Measurements from ENCODE around the gene SEMA5A. TPM values are rescaled to one million over a fixed set of nuclear protein-coding genes. Genes with fewer than 3 reads are reported as not detected.

Gene SEMA5A
- total RNA-seq, 1 donor from 2014 or later = 0.51 TPM

DNA sequence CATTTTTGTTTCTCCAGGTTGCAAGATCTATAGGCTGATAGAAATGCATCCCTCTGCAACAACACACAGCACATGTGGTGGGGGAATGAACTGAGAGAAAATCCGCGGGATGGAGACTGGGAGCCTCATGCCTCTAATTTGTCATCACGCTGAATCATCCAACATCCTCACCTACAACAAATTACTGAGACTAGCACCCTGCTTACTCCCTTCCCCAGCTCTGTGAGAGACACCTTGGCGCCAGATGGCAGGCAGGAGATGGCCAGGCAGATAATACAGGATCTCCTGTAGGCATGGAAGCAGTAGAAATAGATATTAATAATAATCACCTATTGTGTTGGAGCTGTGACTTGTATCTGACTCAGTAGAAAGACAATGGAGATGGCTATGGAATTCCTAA, 276.9 kb downstream of the SEMA5A start:
- Mint-ChIP-seq H3K27me3 (ENCODE audit: unreplicated experiment) (no peaks in the 10 kb centered on the region), H3K27ac (ENCODE audit: unreplicated experiment) (no peak overlapping the region), H3K36me3 (ENCODE audit: unreplicated experiment) (peaks cover 7% of the 10 kb centered on the region), H3K4me1 (ENCODE audit: low read depth, unreplicated experiment) (no peaks in the 10 kb centered on the region), H3K4me3 (ENCODE audit: unreplicated experiment) (no peak overlapping the region), H3K9me3 (ENCODE audit: unreplicated experiment) (no peaks in the 10 kb centered on the region)
- TF ChIP-seq, protein P1, sequence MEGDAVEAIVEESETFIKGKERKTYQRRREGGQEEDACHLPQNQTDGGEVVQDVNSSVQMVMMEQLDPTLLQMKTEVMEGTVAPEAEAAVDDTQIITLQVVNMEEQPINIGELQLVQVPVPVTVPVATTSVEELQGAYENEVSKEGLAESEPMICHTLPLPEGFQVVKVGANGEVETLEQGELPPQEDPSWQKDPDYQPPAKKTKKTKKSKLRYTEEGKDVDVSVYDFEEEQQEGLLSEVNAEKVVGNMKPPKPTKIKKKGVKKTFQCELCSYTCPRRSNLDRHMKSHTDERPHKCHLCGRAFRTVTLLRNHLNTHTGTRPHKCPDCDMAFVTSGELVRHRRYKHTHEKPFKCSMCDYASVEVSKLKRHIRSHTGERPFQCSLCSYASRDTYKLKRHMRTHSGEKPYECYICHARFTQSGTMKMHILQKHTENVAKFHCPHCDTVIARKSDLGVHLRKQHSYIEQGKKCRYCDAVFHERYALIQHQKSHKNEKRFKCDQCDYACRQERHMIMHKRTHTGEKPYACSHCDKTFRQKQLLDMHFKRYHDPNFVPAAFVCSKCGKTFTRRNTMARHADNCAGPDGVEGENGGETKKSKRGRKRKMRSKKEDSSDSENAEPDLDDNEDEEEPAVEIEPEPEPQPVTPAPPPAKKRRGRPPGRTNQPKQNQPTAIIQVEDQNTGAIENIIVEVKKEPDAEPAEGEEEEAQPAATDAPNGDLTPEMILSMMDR (IDR thresholded peaks at IDR 0.05; ENCODE audit: partially characterized antibody, unreplicated experiment) = no peak
- no peak for DNase-seq

DNA sequence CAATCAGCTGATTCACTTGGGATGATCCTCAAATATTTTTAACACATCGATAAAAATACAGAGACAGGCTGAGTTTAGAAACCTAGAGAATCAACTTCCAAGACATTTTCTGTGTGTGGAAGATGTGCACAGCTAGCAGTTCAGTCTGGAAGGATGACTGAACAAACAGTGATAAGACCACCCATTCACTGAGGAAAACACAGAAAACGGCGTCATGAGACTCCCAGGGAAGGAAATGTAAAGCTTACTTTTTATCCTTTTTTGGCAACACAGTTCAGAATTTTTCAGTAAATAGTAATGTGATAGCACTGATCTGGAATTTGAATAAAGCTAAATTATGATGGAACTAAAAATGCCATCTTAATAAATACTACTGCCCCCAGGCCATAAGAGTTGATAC, 277.6 kb downstream of the SEMA5A start:
- H3K36me3 Mint-ChIP-seq (ENCODE audit: unreplicated experiment) = peaks cover 4% of the 10 kb centered on the region
- H3K27ac Mint-ChIP-seq (ENCODE audit: unreplicated experiment) = no peak overlapping the region
- TF ChIP-seq, protein P1 (IDR thresholded peaks at IDR 0.05; ENCODE audit: partially characterized antibody, unreplicated experiment) = no peak
- no peaks in the 10 kb centered on the region for H3K4me1 Mint-ChIP-seq (ENCODE audit: low read depth, unreplicated experiment)
- DNase-seq = no peak
- no peak overlapping the region for H3K4me3 Mint-ChIP-seq (ENCODE audit: unreplicated experiment)
- H3K9me3 Mint-ChIP-seq (ENCODE audit: unreplicated experiment) = no peaks in the 10 kb centered on the region
- H3K27me3 Mint-ChIP-seq (ENCODE audit: unreplicated experiment) = no peaks in the 10 kb centered on the region

DNA sequence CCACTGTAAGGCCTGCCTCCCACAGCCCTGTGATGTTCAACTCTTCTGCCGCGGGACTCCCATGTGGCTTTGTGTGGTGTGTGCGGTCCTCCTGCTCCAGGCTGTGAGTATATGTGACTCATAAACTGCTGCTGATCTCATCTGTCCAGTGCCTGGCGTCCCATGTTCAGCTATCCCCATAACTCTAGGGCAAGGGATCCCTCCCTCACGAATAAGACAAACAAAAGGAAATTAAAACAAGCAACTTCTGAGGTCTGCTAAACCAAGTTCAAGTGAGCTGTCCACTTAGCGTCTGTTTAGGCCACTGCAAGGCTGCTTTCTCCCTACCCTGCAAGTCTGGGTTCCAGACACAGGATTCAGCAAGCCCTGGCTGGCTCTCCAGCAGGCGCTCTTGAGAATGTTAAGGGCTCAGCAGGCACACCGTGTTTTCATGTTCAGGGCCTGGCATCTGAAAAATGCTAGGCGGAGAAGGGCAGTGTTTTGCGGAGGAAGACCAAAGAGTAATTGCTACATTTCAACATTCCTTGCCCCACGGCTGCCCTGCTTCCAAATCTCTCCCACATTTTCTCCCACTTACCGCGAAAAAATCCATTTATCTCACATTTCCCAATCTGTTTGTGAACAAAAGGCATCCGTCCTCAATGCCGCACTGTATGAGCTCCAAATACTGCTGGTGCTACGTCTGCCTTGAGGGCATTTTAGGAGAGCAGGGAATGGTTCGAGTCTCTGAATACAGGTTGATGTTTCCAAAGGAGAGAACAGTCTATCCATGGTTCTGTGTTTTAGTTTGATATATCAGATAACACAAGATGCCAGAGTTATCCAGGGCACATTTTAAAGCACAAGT, 280.2 kb downstream of the SEMA5A start:
- Mint-ChIP-seq H3K4me1 (ENCODE audit: low read depth, unreplicated experiment) (no peaks in the 10 kb centered on the region), H3K27me3 (ENCODE audit: unreplicated experiment) (no peaks in the 10 kb centered on the region), H3K27ac (ENCODE audit: unreplicated experiment) (no peak overlapping the region), H3K36me3 (ENCODE audit: unreplicated experiment) (no peaks in the 10 kb centered on the region), H3K4me3 (ENCODE audit: unreplicated experiment) (no peak overlapping the region), H3K9me3 (ENCODE audit: unreplicated experiment) (peaks cover 1% of the 10 kb centered on the region)
- no peak for DNase-seq
- TF ChIP-seq, protein P1 (IDR thresholded peaks at IDR 0.05; ENCODE audit: partially characterized antibody, unreplicated experiment) = no peak

DNA sequence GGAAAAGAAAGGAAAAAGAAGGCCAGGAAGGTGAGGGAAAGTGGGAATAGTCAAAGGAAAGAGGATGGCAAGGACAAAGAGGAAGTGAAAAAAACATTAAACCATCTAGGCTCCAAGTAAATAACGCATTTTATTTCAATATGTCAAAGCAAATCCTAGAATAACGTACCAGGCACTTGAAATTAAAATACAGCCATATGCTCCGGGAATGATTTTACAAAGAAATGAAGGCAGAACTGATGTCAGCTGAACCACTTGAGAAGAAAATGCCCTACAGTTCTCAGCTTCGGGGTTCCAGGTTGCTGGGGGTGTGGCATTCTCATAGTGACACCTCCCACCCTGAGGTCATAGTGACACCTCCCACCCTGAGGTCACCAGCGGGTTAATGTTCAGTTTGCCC, 281.6 kb downstream of the SEMA5A start:
- TF ChIP-seq, protein P1 (IDR thresholded peaks at IDR 0.05; ENCODE audit: partially characterized antibody, unreplicated experiment) = no peak
- Mint-ChIP-seq H3K9me3 (ENCODE audit: unreplicated experiment) (peaks cover 1% of the 10 kb centered on the region), H3K4me3 (ENCODE audit: unreplicated experiment) (no peak overlapping the region), H3K27ac (ENCODE audit: unreplicated experiment) (no peak overlapping the region), H3K4me1 (ENCODE audit: low read depth, unreplicated experiment) (no peaks in the 10 kb centered on the region), H3K36me3 (ENCODE audit: unreplicated experiment) (no peaks in the 10 kb centered on the region), H3K27me3 (ENCODE audit: unreplicated experiment) (no peaks in the 10 kb centered on the region)
- no peak for DNase-seq

DNA sequence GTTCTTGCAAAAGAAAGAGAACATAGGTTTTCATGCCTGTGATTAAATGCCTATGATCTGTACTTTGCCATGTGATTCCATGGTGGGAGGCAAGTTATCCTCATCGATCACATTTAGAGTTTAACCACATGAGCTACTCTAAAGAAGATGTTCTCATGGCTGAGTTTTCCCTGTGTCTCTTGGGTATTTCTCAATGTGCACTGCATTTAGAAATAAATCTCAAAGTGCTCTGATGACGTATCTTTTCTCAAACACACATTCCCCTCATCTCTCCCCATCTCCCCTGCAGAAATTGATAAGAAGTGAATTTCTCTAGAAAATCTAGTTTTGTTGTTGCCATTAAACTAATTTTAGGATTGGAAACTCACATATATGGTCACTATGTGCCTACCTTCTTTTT, 282.2 kb downstream of the SEMA5A start:
- Mint-ChIP-seq H3K27me3 (ENCODE audit: unreplicated experiment) (no peaks in the 10 kb centered on the region), H3K4me1 (ENCODE audit: low read depth, unreplicated experiment) (no peaks in the 10 kb centered on the region), H3K4me3 (ENCODE audit: unreplicated experiment) (no peak overlapping the region), H3K27ac (ENCODE audit: unreplicated experiment) (no peak overlapping the region), H3K9me3 (ENCODE audit: unreplicated experiment) (peaks cover 1% of the 10 kb centered on the region), H3K36me3 (ENCODE audit: unreplicated experiment) (no peaks in the 10 kb centered on the region)
- no peak for DNase-seq
- TF ChIP-seq, protein P1 (IDR thresholded peaks at IDR 0.05; ENCODE audit: partially characterized antibody, unreplicated experiment) = no peak
